NCI-H2171 treated with DMSO at 0.1 percent for 48 hours (cell line): ENCODE data around the gene PCA3.
A peak's percentile ranks its signal among the peaks of the same experiment; 100 is the strongest.

Source experiments
- DNase-seq: peaks from one replicate; lab custom pipeline; 2025; lab: John Stamatoyannopoulos, UW

PCA3 gene

GRCh38 chr9:76756941-76757673 lies 7.1 kb upstream of the PCA3 start:
- DNase-seq, result no peak

- no peak for DNase-seq
These were observed 5.8 kb upstream of the PCA3 start for GRCh38 chr9:76758476-76758875.

- DNase-seq, result no peak
These were observed 4.5 kb upstream of the PCA3 start for GRCh38 chr9:76759732-76760131.

- DNase-seq, result no peak
These were observed 2.8 kb upstream of the PCA3 start for GRCh38 chr9:76761448-76761847.

- DNase-seq, result no peak
These were observed 1.9 kb downstream of the PCA3 start for GRCh38 chr9:76766126-76766525.

GRCh38 chr9:76772686-76773445 lies 8.6 kb downstream of the PCA3 start:
- DNase-seq, result no peak

GRCh38 chr9:76784881-76785280 lies 20.6 kb downstream of the PCA3 start:
- DNase-seq, result no peak

GRCh38 chr9:76785501-76785900 lies 21.3 kb downstream of the PCA3 start:
- DNase-seq, result no peak

- no peak for DNase-seq
These were observed 23.4 kb downstream of the PCA3 start for GRCh38 chr9:76787677-76788076.

- no peak for DNase-seq
These were observed 25.6 kb downstream of the PCA3 start for GRCh38 chr9:76789840-76790239.

GRCh38 chr9:76793784-76794431 lies 29.7 kb downstream of the PCA3 start:
- DNase-seq, result no peak

- DNase-seq, result no peak
These were observed 32.1 kb downstream of the PCA3 start for GRCh38 chr9:76796296-76796695.

GRCh38 chr9:76798527-76798926 lies 34.3 kb downstream of the PCA3 start:
- no peak for DNase-seq

- DNase-seq, result no peak
These were observed 35.2 kb downstream of the PCA3 start for GRCh38 chr9:76799473-76799872.

GRCh38 chr9:76800901-76801300 lies 36.7 kb downstream of the PCA3 start:
- no peak for DNase-seq

GRCh38 chr9:76803083-76803482 lies 38.8 kb downstream of the PCA3 start:
- DNase-seq, result no peak

- no peak for DNase-seq
These were observed 39.5 kb downstream of the PCA3 start for GRCh38 chr9:76803762-76804161.

- no peak for DNase-seq
These were observed 44.4 kb downstream of the PCA3 start for GRCh38 chr9:76808636-76809035.

GRCh38 chr9:76810377-76810957 lies 46.2 kb downstream of the PCA3 start:
- peak; percentile 42 for DNase-seq

- no peak for DNase-seq
These were observed 48.4 kb downstream of the PCA3 start for GRCh38 chr9:76812591-76812990.

GRCh38 chr9:76817489-76817888 lies 53.3 kb downstream of the PCA3 start:
- DNase-seq, result no peak

- DNase-seq, result no peak
These were observed 54.0 kb downstream of the PCA3 start for GRCh38 chr9:76818271-76818670.

GRCh38 chr9:76820431-76820830 lies 56.2 kb downstream of the PCA3 start:
- no peak for DNase-seq
